Loucy (cell line): ENCODE measurements around the gene OR8J1.

Experiments
- H2AFZ ChIP-seq: fragments of 200-600 bp; sonication (generic); 2 replicates; pipeline ENCODE4 v1.6.0; 2016; ENCODE audit warnings: antibody characterized with exemption, mild to moderate bottlenecking, low read length, moderate library complexity
- H3F3A ChIP-seq: fragments of 200-600 bp; 2 replicates; pipeline ENCODE4 v1.6.0; 2016; ENCODE audit warnings: antibody characterized with exemption, low read depth, mild to moderate bottlenecking
- H3K27me3 ChIP-seq: fragments of 200-600 bp; sonication (generic); 2 replicates; pipeline ENCODE4 v1.6.1; 2014; ENCODE audit warnings: low read length, mild to moderate bottlenecking; ENCODE audit not compliant: insufficient read depth, poor library complexity, severe bottlenecking
- H3K36me3 ChIP-seq: fragments of 200-600 bp; sonication (generic); 2 replicates; pipeline ENCODE4 v1.6.1; 2016; ENCODE audit warnings: low read length; ENCODE audit not compliant: insufficient read depth
- H3K4me1 ChIP-seq: fragments of 200-600 bp; sonication (generic); 2 replicates; pipeline ENCODE4 v1.5.1; 2014; ENCODE audit warnings: low read length, mild to moderate bottlenecking; ENCODE audit not compliant: insufficient read depth, poor library complexity, severe bottlenecking
- H3K4me2 ChIP-seq: fragments of 200-600 bp; sonication (generic); 2 replicates; pipeline ENCODE4 v1.6.0; 2014; ENCODE audit warnings: antibody characterized with exemption, low read length, low read depth, mild to moderate bottlenecking; ENCODE audit not compliant: poor library complexity, severe bottlenecking
- H3K4me3 ChIP-seq: fragments of 200-600 bp; sonication (generic); 2 replicates; pipeline ENCODE4 v1.5.1; 2014; ENCODE audit warnings: low read length, mild to moderate bottlenecking, mixed read lengths; ENCODE audit not compliant: poor library complexity, severe bottlenecking
- H3K79me2 ChIP-seq: fragments of 200-600 bp; sonication (generic); 2 replicates; pipeline ENCODE4 v1.6.1; 2014; ENCODE audit warnings: low read length; ENCODE audit not compliant: insufficient read depth
- H3K9ac ChIP-seq: fragments of 200-600 bp; sonication (generic); 2 replicates; pipeline ENCODE4 v1.6.0; 2014; ENCODE audit warnings: mild to moderate bottlenecking, low read depth, low read length, moderate library complexity; ENCODE audit not compliant: poor library complexity, severe bottlenecking
- H3K9me2 ChIP-seq: fragments of 200-600 bp; sonication (generic); replicated peaks from 2 replicates; pipeline ENCODE4 v1.6.1; 2016; ENCODE audit warnings: low read depth, low read length, mixed read lengths
- H3K9me3 ChIP-seq: fragments of 200-600 bp; sonication (generic); 2 replicates; pipeline ENCODE4 v1.6.1; 2014; ENCODE audit warnings: mild to moderate bottlenecking, antibody characterized with exemption, low read length, low read depth; ENCODE audit not compliant: insufficient read depth
- H4K20me1 ChIP-seq: fragments of 200-600 bp; sonication (generic); 2 replicates; pipeline ENCODE4 v1.6.0; 2014; ENCODE audit warnings: antibody characterized with exemption, low read length, mild to moderate bottlenecking; ENCODE audit not compliant: insufficient read depth, poor library complexity, severe bottlenecking
- CTCF ChIP-seq: fragments of 200-600 bp; sonication (generic); conservative IDR thresholded peaks from 2 replicates; pipeline ENCODE4 v1.5.1; 2014; ENCODE audit warnings: mild to moderate bottlenecking, antibody characterized with exemption, low read length
- EZH2phosphoT487 ChIP-seq: fragments of 200-600 bp; IDR thresholded peaks from 2 replicates; pipeline ENCODE4 v1.6.1; 2018; ENCODE audit warnings: antibody characterized with exemption, mild to moderate bottlenecking, moderate library complexity, borderline replicate concordance

OR8J1 gene

GRCh38 chr11:56345739-56346138 is 8.4 kb upstream of the OR8J1 start, which contains the start of gene OR8K1:
Gene OR8K1 (plus strand): TSS chr11:56346039. CDS start chr11:56346039, 0 bp downstream.
- no peak for TF ChIP-seq EZH2phosphoT487
- TF ChIP-seq CTCF: no peak
- H3K4me1 ChIP-seq: no peaks in the 10 kb centered on the region
- no peaks in the 10 kb centered on the region for H3K9me3 ChIP-seq
- H4K20me1 ChIP-seq: no peaks in the 10 kb centered on the region
- H3K4me3 ChIP-seq: no peak within 1 kb of the TSS
- no peaks in the 10 kb centered on the region for H3F3A ChIP-seq
- no peak within 1 kb of the TSS for H3K4me2 ChIP-seq
- no peaks in the 10 kb centered on the region for H3K36me3 ChIP-seq
- no peak within 1 kb of the TSS for H3K9ac ChIP-seq
- H3K9me2 ChIP-seq: no peaks in the 10 kb centered on the region
- H2AFZ ChIP-seq: no peak within 1 kb of the TSS
- no peaks in the 10 kb centered on the region for H3K27me3 ChIP-seq
- no peaks in the 10 kb centered on the region for H3K79me2 ChIP-seq

GRCh38 chr11:56375324-56375723 is 21.2 kb downstream of the OR8J1 start, which contains the start of gene OR8U1:
Gene OR8U1 (plus strand): TSS chr11:56375624. CDS start chr11:56375624, 0 bp downstream.
- H3K9ac ChIP-seq: no peak within 1 kb of the TSS
- no peak within 1 kb of the TSS for H3K4me3 ChIP-seq
- no peaks in the 10 kb centered on the region for H3K9me3 ChIP-seq
- no peaks in the 10 kb centered on the region for H3K27me3 ChIP-seq
- H2AFZ ChIP-seq: no peak within 1 kb of the TSS
- H4K20me1 ChIP-seq: no peaks in the 10 kb centered on the region
- H3K9me2 ChIP-seq: 0 out of 2 replicates have a peak, but pooled peaks cover 3% of the 10 kb centered on the region
- TF ChIP-seq CTCF: no peak
- TF ChIP-seq EZH2phosphoT487: no peak
- H3K4me2 ChIP-seq: no peak within 1 kb of the TSS
- no peaks in the 10 kb centered on the region for H3K4me1 ChIP-seq
- H3F3A ChIP-seq: no peaks in the 10 kb centered on the region
- no peaks in the 10 kb centered on the region for H3K79me2 ChIP-seq
- H3K36me3 ChIP-seq: no peaks in the 10 kb centered on the region

DNA sequence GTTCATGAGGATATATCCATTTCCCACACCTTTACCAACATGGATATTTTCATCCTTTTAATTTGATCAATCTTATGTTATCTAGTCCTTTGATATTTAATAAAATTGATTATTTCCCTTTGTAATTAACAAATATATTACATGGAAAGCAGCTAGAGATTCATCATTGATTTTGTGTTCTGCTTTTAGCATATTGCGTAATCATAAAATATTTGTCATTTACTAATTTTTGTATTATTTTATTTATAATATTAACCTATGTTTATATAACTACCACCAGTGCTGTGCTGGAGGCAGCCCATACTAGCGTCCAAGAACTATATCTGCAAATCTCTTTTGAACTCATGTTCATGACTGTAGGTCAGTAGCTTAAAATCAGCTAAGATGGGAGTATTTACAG is 26.0 kb downstream of the OR8J1 start:
- Histone ChIP-seq H3K79me2 (no peaks in the 10 kb centered on the region), H3K9me3 (no peaks in the 10 kb centered on the region)

More for the DNA sequence above, 26.0 kb downstream of the OR8J1 start:
- H3K36me3 ChIP-seq: no peaks in the 10 kb centered on the region
- H3K4me1 ChIP-seq: no peaks in the 10 kb centered on the region
- H3K4me3 ChIP-seq: no peak overlapping the region
- no peaks in the 10 kb centered on the region for H3F3A ChIP-seq
- H3K27me3 ChIP-seq: no peaks in the 10 kb centered on the region
- H3K9ac ChIP-seq: no peak overlapping the region
- no peak for TF ChIP-seq CTCF
- TF ChIP-seq EZH2phosphoT487: no peak
- H3K4me2 ChIP-seq: no peak overlapping the region
- H3K9me2 ChIP-seq: no peaks in the 10 kb centered on the region
- no peak overlapping the region for H2AFZ ChIP-seq
- H4K20me1 ChIP-seq: no peaks in the 10 kb centered on the region
